Measurements from ENCODE around the gene ZNF699. TPM values are rescaled to one million over a fixed set of nuclear protein-coding genes. Genes with fewer than 3 reads are reported as not detected.

Gene ZNF699
- total and polyA plus RNA-seq, 3 donors from 2014 or later = 2.2 to 12.0 (median 11.9) TPM

DNA sequence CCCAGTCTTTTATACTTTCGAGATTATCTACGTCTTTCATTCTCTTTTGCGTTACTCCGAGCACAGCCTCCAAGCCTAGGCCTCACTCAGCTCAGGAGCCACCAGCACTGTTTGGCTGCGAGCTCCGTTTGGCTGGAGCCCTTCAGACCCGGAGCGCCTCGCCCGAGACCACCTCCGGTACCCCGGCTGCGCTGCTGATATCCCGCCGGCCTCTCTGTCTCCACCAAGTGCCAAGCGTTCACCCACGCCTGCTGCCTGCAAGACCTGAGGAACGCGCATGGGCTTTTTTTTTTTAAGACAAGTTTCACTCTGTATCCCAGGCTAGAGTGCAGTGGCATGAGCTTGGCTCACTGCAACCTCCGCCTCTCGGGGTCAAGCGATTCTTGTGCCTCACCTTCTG is 39.0 kb upstream of the ZNF699 start:
- DNase-seq = no peak
- H3K27me3 ChIP-seq = no peaks in the 10 kb centered on the region
- H3K9me3 ChIP-seq = no peaks in the 10 kb centered on the region
- 97 to 98% methylated on average over 21 to 22 of the region's 22 CpGs for WGBS, 2 donors
- TF ChIP-seq POLR2A (IDR thresholded peaks at IDR 0.05) = no peak
- TF ChIP-seq CTCF (IDR thresholded peaks at IDR 0.05) = no peak
- no peak overlapping the region for H3K4me3 ChIP-seq
- no peak overlapping the region for H3K27ac ChIP-seq
- H3K36me3 ChIP-seq (ENCODE audit: low read depth, missing control alignments) = no peaks in the 10 kb centered on the region
- no peaks in the 10 kb centered on the region for H3K4me1 ChIP-seq
- intact Hi-C loops (cut with DNase I; ENCODE audit: low total_unique reads) = no loop called here

GRCh38 chr19:9348253-9348652 is 38.6 kb upstream of the ZNF699 start:
- DNase-seq = no peak
- TF ChIP-seq POLR2A (IDR thresholded peaks at IDR 0.05) = no peak
- TF ChIP-seq CTCF (IDR thresholded peaks at IDR 0.05) = no peak
- Histone ChIP-seq H3K27ac (no peak overlapping the region), H3K4me1 (no peaks in the 10 kb centered on the region), H3K36me3 (ENCODE audit: low read depth, missing control alignments) (no peaks in the 10 kb centered on the region), H3K9me3 (no peaks in the 10 kb centered on the region), H3K4me3 (no peak overlapping the region), H3K27me3 (no peaks in the 10 kb centered on the region)
- WGBS, 2 donors = 96 to 97% methylated on average over 3 of the region's 3 CpGs
- intact Hi-C loops (cut with DNase I; ENCODE audit: low total_unique reads) = no loop called here

- Histone ChIP-seq H3K27me3 (no peaks in the 10 kb centered on the region), H3K9me3 (no peaks in the 10 kb centered on the region), H3K36me3 (ENCODE audit: low read depth, missing control alignments) (no peaks in the 10 kb centered on the region), H3K4me1 (no peaks in the 10 kb centered on the region), H3K27ac (no peak overlapping the region), H3K4me3 (no peak overlapping the region)
- WGBS, 2 donors = 95 to 97% methylated on average over 2 of the region's 2 CpGs
- intact Hi-C loops (cut with DNase I; ENCODE audit: low total_unique reads) = no loop called here
- no peak for TF ChIP-seq CTCF (IDR thresholded peaks at IDR 0.05)
- TF ChIP-seq POLR2A (IDR thresholded peaks at IDR 0.05) = no peak
- no peak for DNase-seq
Measured at GRCh38 chr19:9345005-9345404, 35.4 kb upstream of the ZNF699 start.

DNA sequence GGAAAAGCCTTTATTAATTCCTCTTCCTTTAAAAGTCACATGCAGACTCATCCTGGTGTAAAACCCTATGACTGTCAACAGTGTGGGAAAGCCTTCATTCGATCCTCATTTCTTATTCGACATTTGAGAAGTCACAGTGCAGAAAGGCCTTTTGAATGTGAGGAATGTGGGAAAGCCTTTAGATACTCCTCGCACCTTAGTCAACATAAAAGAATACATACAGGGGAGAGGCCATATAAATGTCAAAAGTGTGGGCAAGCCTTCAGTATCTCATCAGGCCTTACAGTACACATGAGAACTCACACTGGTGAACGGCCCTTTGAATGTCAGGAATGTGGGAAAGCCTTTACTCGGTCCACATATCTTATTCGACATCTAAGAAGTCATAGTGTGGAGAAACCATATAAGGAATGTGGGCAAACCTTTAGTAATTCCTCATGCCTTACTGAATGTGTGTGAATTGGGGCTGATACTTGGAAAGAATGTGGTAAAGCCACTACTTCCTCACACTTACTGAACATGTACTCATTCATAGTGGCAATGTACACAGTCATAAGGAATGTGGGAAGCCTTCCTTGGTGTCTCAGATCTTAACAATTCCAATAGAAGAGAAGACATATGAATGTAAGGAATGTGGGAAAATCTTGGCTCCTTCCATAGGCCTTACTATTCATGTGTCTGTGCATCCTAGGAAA is 33.1 kb upstream of the ZNF699 start:
- H3K36me3 ChIP-seq (ENCODE audit: low read depth, missing control alignments) = no peaks in the 10 kb centered on the region
- no peaks in the 10 kb centered on the region for H3K4me1 ChIP-seq
- H3K27ac ChIP-seq = no peak overlapping the region
- intact Hi-C loops (cut with DNase I; ENCODE audit: low total_unique reads) = no loop called here
- DNase-seq = no peak
- TF ChIP-seq CTCF (IDR thresholded peaks at IDR 0.05) = no peak
- TF ChIP-seq POLR2A (IDR thresholded peaks at IDR 0.05) = no peak
- WGBS, 2 donors = 97 to 99% methylated on average over 6 of the region's 6 CpGs
- no peak overlapping the region for H3K4me3 ChIP-seq
- no peaks in the 10 kb centered on the region for H3K9me3 ChIP-seq
- no peaks in the 10 kb centered on the region for H3K27me3 ChIP-seq

- Histone ChIP-seq H3K4me1 (peaks cover 3% of the 10 kb centered on the region), H3K27me3 (no peaks in the 10 kb centered on the region), H3K4me3 (no peak overlapping the region), H3K9me3 (no peaks in the 10 kb centered on the region), H3K36me3 (ENCODE audit: low read depth, missing control alignments) (no peaks in the 10 kb centered on the region), H3K27ac (no peak overlapping the region)
- TF ChIP-seq CTCF (IDR thresholded peaks at IDR 0.05) = no peak
- TF ChIP-seq POLR2A (IDR thresholded peaks at IDR 0.05) = no peak
- no peak for DNase-seq
- intact Hi-C loops (cut with DNase I; ENCODE audit: low total_unique reads) = no loop called here
Measured at GRCh38 chr19:9329999-9330398, 20.4 kb upstream of the ZNF699 start.

All from testis (tissue), 3 donors.